Hepatocyte (in vitro differentiated cells): ENCODE data around the gene RNASEL. TPM values are rescaled to one million over a fixed set of nuclear protein-coding genes. Genes with fewer than 3 reads are reported as not detected.

Experiments
- DNase-seq: peaks from one replicate; pipeline ENCODE4 v3.0.0-alpha.2; 2016; ENCODE audit warnings: low spot score
- H2AFZ ChIP-seq: fragments of 200-600 bp; sonication (generic); 2 replicates; pipeline ENCODE4 v1.6.0; 2016; ENCODE audit warnings: antibody characterized with exemption, mild to moderate bottlenecking
- H3K27ac ChIP-seq: fragments of 200-600 bp; sonication (generic); 2 replicates; pipeline ENCODE4 v1.5.1; 2016; ENCODE audit warnings: mild to moderate bottlenecking
- H3K27me3 ChIP-seq: fragments of 200-600 bp; sonication (generic); 2 replicates; pipeline ENCODE4 v1.6.1; 2016
- H3K36me3 ChIP-seq: fragments of 200-600 bp; sonication (generic); replicated peaks from 2 replicates; pipeline ENCODE4 v1.5.1; 2016; ENCODE audit warnings: low read depth; ENCODE audit not compliant: insufficient read depth
- H3K4me1 ChIP-seq: fragments of 200-600 bp; sonication (generic); 2 replicates; pipeline ENCODE4 v1.5.1; 2016; ENCODE audit warnings: mild to moderate bottlenecking, moderate library complexity; ENCODE audit not compliant: insufficient read depth
- H3K4me2 ChIP-seq: fragments of 200-600 bp; sonication (generic); 2 replicates; pipeline ENCODE4 v1.6.0; 2016
- H3K4me3 ChIP-seq: fragments of 200-600 bp; sonication (generic); 2 replicates; pipeline ENCODE4 v1.5.1; 2016; ENCODE audit warnings: mild to moderate bottlenecking
- H3K79me2 ChIP-seq: fragments of 200-600 bp; sonication (generic); 2 replicates; pipeline ENCODE4 v1.6.0; 2017; ENCODE audit warnings: mild to moderate bottlenecking
- H3K9me2 ChIP-seq: fragments of 200-600 bp; sonication (generic); replicated peaks from 2 replicates; pipeline ENCODE4 v1.6.0; 2017; ENCODE audit warnings: mild to moderate bottlenecking; ENCODE audit not compliant: insufficient read depth
- H3K9me3 ChIP-seq: fragments of 200-600 bp; sonication (generic); 2 replicates; pipeline ENCODE4 v1.5.1; 2016; ENCODE audit warnings: low read depth, mild to moderate bottlenecking
- H4K20me1 ChIP-seq: fragments of 200-600 bp; sonication (generic); 2 replicates; pipeline ENCODE4 v1.6.0; 2016; ENCODE audit warnings: mild to moderate bottlenecking; ENCODE audit not compliant: insufficient read depth, poor library complexity, severe bottlenecking
- CTCF ChIP-seq: fragments of 200-600 bp; sonication (generic); IDR thresholded peaks from 2 replicates; pipeline ENCODE4 v1.5.1; 2016; ENCODE audit warnings: antibody characterized with exemption, mild to moderate bottlenecking; ENCODE audit not compliant: poor library complexity
- EZH2 ChIP-seq: fragments of 200-600 bp; sonication (generic); IDR thresholded peaks from 2 replicates; pipeline ENCODE4 v1.6.1; 2016; ENCODE audit warnings: antibody characterized with exemption, mild to moderate bottlenecking, borderline replicate concordance
- EZH2phosphoT487 ChIP-seq: fragments of 200-600 bp; sonication (generic); IDR thresholded peaks from one replicate; pipeline ENCODE4 v1.6.1; 2018; ENCODE audit warnings: antibody characterized with exemption, mild to moderate bottlenecking, low read depth, moderate library complexity; ENCODE audit not compliant: unreplicated experiment, severe bottlenecking
- WGBS: methylation state at CpG from one replicate; pipeline ENCODE4 v1.1.6; 2016; ENCODE audit warnings: low lambda C conversion rate; ENCODE audit errors: missing lambda C conversion rate; 5-methylcytosine and 5-hydroxymethylcytosine counted together
- polyA plus RNA-seq: library from polyadenylated mRNA; unstranded; fragments of >200 nt; fragmentation: Nextera tagmentation; extraction: Ambion mirVana; gene quantifications from 2 replicates; pipeline ENCODE4 v1.2.1, GENCODE V29; 2016
- total RNA-seq: library from RNA; depleted of rRNA; stranded (reverse); fragments of >200 nt; gene quantifications from 2 replicates; pipeline ENCODE4 v1.2.3, GENCODE V29; 2014

The RNASEL gene
- total and polyA plus RNA-seq, 2 experiments from 2014 or later, result 5.3 to 6.8 TPM

- Histone ChIP-seq H3K9me2 (no peaks in the 10 kb centered on the region), H4K20me1 (no peaks in the 10 kb centered on the region), H3K4me2 (no peak overlapping the region), H3K4me1 (peaks cover 5% of the 10 kb centered on the region), H3K9me3 (no peaks in the 10 kb centered on the region), H3K27me3 (peaks cover 11% of the 10 kb centered on the region), H3K36me3 (no peaks in the 10 kb centered on the region), H3K27ac (peak overlapping the region; percentile 30), H2AFZ (no peak overlapping the region), H3K4me3 (no peak overlapping the region), H3K79me2 (no peaks in the 10 kb centered on the region)
- WGBS, result 80% methylated on average over 9 of the region's 9 CpGs
- peak; percentile 47 for DNase-seq
- TF ChIP-seq EZH2phosphoT487 (no peak), EZH2 (no peak), CTCF (no peak)
Observed at GRCh38 chr1:182608845-182609610, 20.0 kb upstream of the RNASEL start.

- H3K4me1 ChIP-seq, result peaks cover 10% of the 10 kb centered on the region
- 95% methylated on average over 2 of the region's 2 CpGs for WGBS
- DNase-seq, result no peak
- no peaks in the 10 kb centered on the region for H3K36me3 ChIP-seq
- peaks cover 3% of the 10 kb centered on the region for H3K27me3 ChIP-seq
- no peaks in the 10 kb centered on the region for H3K79me2 ChIP-seq
- H3K4me2 ChIP-seq, result no peak overlapping the region
- peak overlapping the region; percentile 21 for H3K27ac ChIP-seq
- H4K20me1 ChIP-seq, result no peaks in the 10 kb centered on the region
- no peaks in the 10 kb centered on the region for H3K9me2 ChIP-seq
- H3K4me3 ChIP-seq, result no peak overlapping the region
- no peak for TF ChIP-seq EZH2phosphoT487
- TF ChIP-seq CTCF, result no peak
- no peak for TF ChIP-seq EZH2
- H3K9me3 ChIP-seq, result no peaks in the 10 kb centered on the region
- no peak overlapping the region for H2AFZ ChIP-seq
Observed at GRCh38 chr1:182608236-182608635, 19.2 kb upstream of the RNASEL start.

- DNase-seq, result no peak
- H3K79me2 ChIP-seq, result no peaks in the 10 kb centered on the region
- H3K4me3 ChIP-seq, result no peak overlapping the region
- peaks cover 10% of the 10 kb centered on the region for H3K4me1 ChIP-seq
- 82% methylated on average over 1 of the region's 1 CpG for WGBS
- H4K20me1 ChIP-seq, result no peaks in the 10 kb centered on the region
- H3K9me3 ChIP-seq, result no peaks in the 10 kb centered on the region
- no peak overlapping the region for H2AFZ ChIP-seq
- no peak for TF ChIP-seq EZH2phosphoT487
- no peak for TF ChIP-seq EZH2
- TF ChIP-seq CTCF, result no peak
- H3K27me3 ChIP-seq, result peaks cover 3% of the 10 kb centered on the region
- H3K36me3 ChIP-seq, result no peaks in the 10 kb centered on the region
- H3K4me2 ChIP-seq, result no peak overlapping the region
- no peaks in the 10 kb centered on the region for H3K9me2 ChIP-seq
- no peak overlapping the region for H3K27ac ChIP-seq
Observed at GRCh38 chr1:182607566-182607965, 18.5 kb upstream of the RNASEL start.
